ENCODE results near the gene KRTAP1-3.
"Not testable (repeated sequence)": the region's sequence is repeated elsewhere in the genome, so short reads cannot be mapped to it uniquely, and the experiment has no call there.

Gene KRTAP1-3

DNA sequence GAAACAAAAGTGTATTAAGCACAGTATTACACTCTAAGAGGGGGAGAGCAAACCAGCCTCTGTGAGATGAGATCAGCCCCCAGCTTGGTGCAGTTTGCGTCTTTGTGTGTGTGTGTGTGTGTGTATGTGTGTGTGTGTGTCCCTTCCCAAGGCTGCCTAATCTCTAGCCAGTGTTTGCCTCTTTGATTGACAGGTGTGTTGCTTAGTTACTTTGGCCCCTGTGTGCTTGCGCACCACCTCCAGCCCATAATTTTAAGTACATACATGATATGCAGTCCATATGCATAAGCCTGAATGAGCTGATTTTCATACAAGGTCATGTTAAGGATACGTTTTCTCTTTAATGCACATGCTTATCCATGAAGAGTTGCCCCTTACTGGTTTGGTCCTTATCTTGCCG is 32.9 kb downstream of the KRTAP1-3 start:
- no peak overlapping the region for H3K4me3 ChIP-seq
- H3K27ac ChIP-seq: no peak overlapping the region
- no peak for TF ChIP-seq CTCF (IDR thresholded peaks at IDR 0.05)
- no peak for DNase-seq (ENCODE audit: low spot score)

- not testable (repeated sequence) for DNase-seq (ENCODE audit: low spot score); H3K4me3 ChIP-seq; H3K27ac ChIP-seq
Measured at GRCh38 chr17:40999563-40999962, 35.1 kb downstream of the KRTAP1-3 start, which contains the start of gene KRTAP3-2. KRTAP3-2 (minus strand) TSS chr17:40999906; CDS start chr17:40999853, 53 bp downstream.

DNA sequence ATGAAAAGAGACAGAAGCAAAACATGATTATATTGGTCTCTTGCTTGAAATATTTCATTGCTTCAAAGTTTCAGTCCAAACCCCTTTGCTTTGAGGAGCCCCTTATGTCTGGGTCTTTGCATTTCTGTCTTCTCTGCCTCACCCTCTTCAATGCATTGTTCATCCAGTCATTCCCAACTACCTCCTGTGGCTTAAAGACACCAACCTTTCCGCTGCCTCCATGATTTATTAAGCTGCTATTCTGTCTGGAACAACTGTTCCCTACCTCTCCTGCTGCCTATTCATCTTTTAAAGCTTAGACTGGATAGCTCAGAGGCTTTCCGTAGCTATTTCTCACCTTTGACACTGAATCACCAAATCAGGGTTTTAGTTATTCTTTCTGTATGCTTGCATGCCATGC is 37.3 kb downstream of the KRTAP1-3 start:
- no peak for DNase-seq (ENCODE audit: low spot score)
- no peak for TF ChIP-seq CTCF (IDR thresholded peaks at IDR 0.05)
- no peak overlapping the region for H3K4me3 ChIP-seq

GRCh38 chr17:40996829-40997228 is 37.8 kb downstream of the KRTAP1-3 start:
- Histone ChIP-seq H3K27ac (no peak overlapping the region), H3K4me3 (no peak overlapping the region)
- DNase-seq (ENCODE audit: low spot score): no peak
- no peak for TF ChIP-seq CTCF (IDR thresholded peaks at IDR 0.05)

More for the DNA sequence above, 37.3 kb downstream of the KRTAP1-3 start:
- no peak overlapping the region for H3K27ac ChIP-seq

- DNase-seq (ENCODE audit: low spot score): no peak
- Histone ChIP-seq H3K4me3 (no peak overlapping the region), H3K27ac (no peak overlapping the region)
- no peak for TF ChIP-seq CTCF (IDR thresholded peaks at IDR 0.05)
Measured at GRCh38 chr17:40995116-40995515, 39.6 kb downstream of the KRTAP1-3 start.

- no peak within 1 kb of the TSS for H3K4me3 ChIP-seq
- H3K27ac ChIP-seq: no peak within 1 kb of the TSS
- TF ChIP-seq CTCF (IDR thresholded peaks at IDR 0.05): no peak
- no peak for DNase-seq (ENCODE audit: low spot score)
Measured at GRCh38 chr17:40993839-40994238, 40.8 kb downstream of the KRTAP1-3 start, which contains the start of gene KRTAP3-3. KRTAP3-3 (minus strand) TSS chr17:40994164; CDS start chr17:40994097, 67 bp downstream.

DNA sequence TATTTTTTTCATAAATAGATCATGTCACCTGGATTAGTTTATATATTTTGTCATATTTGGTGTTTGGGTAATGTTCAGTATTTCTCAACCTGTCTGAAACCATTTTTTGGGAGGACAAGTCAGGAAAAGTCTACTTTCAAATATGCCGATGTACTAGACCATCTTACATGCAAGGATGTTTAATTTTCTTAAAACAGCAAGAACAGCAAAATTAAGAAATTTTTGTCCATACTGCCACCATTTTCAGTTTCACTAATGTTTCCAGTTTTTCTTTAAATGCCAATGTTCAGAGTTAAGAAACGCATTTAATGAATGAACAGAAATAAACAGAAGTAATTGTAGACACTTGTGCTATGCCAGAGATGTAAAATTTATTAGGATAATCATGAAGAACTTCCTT is 41.6 kb downstream of the KRTAP1-3 start:
- no peak overlapping the region for H3K4me3 ChIP-seq
- H3K27ac ChIP-seq: no peak overlapping the region
- no peak for TF ChIP-seq CTCF (IDR thresholded peaks at IDR 0.05)
- DNase-seq (ENCODE audit: low spot score): no peak

- TF ChIP-seq CTCF (IDR thresholded peaks at IDR 0.05): no peak
- no peak overlapping the region for H3K27ac ChIP-seq
- no peak overlapping the region for H3K4me3 ChIP-seq
- DNase-seq (ENCODE audit: low spot score): no peak
Measured at GRCh38 chr17:40992666-40993065, 42.0 kb downstream of the KRTAP1-3 start.
